CD4-positive, alpha-beta T cell treated with Interleukin-10 for 1 hour (primary cell): ENCODE data around the gene THADA.
"Not testable (repeated sequence)": the region's sequence is repeated elsewhere in the genome, so short reads cannot be mapped to it uniquely, and the experiment has no call there.

Experiments used
- DNase-seq: peaks from one replicate; pipeline ENCODE4 v3.0.0-alpha.2; 2020

THADA gene

DNA sequence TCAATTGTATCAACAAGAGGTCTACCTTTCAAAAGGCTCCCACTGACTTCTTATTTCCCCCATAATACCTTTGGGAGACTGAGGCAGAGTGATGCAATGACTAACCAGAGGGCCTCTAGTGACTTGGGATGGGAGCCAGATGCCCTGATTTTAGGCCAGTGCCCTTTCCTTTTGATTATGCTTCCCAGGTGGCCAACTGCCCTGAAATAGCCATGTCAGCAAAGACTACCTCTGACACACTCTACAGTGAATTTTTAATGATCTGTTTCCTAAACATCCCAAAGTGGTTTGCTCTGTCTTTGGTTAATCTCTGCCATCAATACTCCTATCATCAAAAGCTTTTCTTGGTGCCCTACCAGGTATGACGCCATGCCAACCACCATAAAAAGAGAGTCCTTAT lies 303.5 kb downstream of the THADA start:
- no peak for DNase-seq

DNA sequence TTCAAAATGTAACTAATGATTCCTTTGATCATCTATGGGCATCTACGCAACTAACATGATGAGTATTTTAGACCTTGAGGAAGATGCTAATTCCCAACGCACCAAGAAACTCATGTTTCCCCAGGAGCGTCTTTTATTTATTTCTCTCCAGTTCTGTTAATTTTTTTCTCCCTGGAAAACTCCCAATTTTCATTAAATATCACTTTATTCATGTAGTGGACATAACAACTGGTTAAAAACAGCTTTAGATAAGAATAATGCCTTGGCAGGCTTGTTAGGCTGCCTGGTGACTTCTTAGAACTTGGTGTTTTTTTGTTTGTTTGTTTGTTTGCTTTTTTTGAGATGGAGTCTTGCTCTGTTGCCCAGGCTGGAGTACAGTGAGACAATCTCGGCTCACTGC lies 306.5 kb downstream of the THADA start:
- DNase-seq = no peak

DNA sequence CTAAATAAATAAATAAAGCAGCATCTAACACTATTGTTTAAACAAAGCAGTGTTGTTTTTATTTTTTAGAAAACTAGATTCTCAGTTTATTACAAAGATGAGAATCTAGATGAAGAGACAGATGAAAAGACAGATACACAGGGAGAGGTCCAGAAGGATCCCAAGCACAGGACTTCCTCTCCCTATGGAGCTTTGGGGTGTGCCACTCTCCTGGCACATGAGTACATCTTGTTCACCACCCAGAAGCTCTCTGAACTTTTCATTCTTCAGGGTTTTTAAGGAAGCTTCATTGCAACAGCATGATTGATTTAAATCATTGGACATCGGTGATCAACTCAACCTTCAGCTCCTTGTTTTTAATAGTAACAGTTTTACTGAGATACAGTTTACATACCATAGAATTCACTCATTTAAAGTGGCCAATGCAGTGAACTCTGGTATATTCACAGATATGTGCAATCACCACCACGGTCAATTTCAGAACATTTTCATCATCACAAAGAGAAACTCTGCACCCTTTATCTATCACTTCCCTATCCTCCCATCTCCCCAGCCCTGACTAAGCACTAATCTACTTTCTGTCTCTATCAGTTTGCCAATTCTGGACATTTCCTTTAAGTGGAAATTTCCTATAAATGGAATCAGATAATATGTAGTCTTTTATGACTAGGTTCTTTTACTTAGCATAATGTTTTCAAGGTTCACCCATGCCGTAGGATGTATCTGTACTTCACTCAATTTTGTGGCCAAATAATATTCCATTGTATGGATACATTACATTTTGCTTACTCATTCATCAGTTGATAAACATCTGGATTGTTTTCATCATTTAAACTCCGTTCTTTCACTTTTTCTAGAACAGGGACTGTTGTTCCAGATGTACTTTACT lies 307.2 kb downstream of the THADA start:
- no peak for DNase-seq

DNA sequence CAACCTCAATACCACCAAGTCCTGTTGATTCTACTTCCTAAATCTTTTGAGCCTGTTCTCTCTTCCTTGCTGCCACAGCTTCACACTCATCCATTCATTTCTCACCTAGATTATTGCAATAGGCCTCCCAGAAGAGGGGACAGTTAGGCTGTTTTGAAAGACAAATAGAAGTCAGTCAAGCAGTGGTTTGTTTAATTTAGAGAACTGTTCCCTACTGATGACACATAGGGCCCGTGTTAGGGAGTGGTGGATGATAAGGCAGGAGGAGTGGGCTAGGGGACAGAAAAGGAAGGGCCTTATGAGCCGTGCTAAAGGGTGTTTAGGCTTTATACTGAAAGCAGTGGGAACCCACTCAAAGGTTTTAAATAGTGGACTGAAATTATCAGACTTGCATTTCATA lies 309.9 kb downstream of the THADA start:
- DNase-seq = no peak

DNA sequence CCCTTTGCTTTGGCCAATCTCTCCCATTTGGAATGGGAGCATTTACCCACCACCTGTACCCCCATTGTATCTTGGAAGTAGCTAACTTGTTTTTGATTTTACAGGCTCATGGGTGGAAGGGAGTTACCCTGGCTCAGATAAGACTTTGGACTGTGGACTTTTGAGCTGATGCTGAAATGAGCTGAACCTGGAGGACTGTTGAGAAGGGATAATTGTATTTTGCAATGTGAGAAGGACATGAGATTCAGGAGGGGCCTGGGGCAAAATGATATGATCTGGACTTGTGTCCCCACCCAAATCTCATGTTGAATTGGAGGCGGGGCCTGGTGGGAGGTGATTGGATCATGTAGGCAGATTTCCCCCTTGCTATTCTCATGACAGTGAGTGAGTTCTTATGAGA lies 310.9 kb downstream of the THADA start:
- no peak for DNase-seq

DNA sequence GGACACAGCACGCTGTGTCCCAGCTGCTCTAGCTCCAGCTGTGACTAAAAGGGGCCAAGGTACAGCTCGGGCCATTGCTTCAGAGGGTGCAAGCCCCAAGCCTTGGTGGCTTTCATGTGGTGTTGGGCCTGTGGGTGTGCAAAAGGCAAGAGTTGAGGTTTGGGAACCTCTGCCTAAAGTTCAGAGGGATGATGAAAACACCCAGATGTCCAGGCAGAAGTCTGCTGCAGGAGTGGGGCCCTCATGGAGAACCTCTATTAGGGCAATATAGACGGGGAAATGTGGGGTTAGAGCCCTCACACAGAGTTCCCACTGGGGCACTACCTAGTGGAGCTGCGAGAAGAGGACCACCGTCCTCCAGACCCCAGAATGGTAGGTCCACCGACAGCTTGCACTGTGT lies 311.5 kb downstream of the THADA start:
- not testable (repeated sequence) for DNase-seq

DNA sequence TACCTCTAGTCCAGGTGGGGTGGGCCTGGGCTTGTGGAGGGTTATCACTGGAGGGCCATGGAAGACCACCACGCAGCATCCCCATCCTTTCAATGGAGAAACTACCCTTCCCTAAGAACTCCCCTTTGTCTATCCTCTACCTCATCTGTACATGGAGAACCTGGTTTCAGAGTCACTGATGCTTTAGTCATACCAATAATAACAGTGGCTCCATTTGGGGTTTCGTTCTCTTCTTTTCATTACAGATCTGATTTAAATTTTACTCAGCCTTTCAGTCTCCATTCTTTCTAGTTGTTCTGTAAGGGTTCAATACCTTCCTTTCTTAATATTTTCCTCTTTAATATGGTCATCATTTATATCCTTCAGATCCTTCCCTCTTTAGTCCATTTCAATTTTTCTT lies 314.8 kb downstream of the THADA start:
- DNase-seq = no peak

DNA sequence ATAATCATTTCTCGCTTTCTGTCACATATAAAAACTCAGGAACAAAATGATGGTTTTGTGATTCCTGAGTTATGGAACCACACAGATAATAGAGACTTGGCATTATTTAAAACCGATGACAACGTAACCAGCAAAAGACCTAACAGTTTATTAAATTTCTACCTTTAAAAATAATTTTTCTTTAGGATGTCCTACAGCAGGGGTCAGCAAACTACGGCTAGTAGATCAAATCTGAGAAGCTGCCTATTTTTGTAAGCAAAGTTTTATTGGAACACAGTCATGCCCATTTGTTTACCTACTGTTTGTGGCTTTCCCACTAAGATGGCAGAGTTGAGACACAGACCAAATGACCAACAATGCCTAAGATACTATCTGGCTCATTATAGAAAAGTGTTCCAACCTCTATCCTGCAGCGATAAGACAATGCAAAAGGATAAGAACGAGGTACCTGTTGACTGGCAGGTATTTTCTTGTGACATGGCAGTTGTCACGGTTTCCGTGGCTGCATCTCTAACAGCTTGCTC lies 316.5 kb downstream of the THADA start:
- DNase-seq = no peak

DNA sequence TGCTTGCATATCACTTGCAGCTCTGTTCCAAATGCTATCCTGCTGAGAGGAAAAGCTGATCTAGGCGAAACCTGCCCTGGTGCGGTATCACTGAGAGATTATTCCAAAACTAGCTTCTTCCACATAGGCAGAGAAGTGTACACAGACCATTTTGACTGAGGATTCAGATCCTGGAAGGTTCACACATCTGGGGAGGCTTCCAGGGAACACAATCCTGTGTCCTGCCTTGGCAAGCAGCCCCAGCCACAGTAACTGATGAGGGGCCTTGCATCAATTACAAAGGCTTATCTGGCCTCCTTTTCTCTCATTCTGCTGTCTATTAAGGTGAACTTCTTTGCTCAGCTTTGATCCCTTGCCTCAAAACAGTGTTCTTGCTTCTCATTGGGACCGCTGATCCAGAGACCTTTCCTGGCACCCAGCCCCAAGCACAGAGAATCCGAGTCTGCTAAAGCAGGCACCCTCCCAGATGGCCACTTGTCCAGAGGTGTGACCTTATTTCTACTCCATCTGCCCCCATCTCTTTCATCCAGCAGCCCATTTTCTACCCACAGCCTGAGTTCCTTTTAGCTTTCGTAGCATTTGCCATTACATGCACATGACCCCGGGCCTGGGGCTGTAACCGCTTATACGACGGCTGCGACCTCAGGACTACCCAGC lies 317.1 kb downstream of the THADA start:
- no peak for DNase-seq

DNA sequence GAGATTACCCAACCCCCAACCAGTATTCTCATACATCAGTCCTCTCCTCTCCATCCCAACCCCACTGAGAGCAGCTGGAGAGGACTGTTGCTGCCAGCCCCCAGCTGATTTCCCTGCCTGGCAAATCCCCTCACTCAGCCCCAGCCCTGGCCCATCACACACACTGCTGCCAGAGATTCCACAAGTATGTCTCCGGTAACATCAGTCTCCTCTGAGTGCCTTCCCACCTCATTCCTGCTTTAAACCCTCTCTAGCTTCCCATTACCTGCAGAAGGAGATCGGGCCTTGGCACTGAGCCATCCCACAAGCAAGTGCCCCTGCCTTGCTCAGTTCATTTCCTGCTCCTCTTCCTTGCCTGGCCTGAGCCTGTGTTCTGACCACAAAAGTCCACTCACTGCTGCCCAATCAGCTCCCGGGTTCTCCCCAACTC lies 318.9 kb downstream of the THADA start:
- DNase-seq = no peak

DNA sequence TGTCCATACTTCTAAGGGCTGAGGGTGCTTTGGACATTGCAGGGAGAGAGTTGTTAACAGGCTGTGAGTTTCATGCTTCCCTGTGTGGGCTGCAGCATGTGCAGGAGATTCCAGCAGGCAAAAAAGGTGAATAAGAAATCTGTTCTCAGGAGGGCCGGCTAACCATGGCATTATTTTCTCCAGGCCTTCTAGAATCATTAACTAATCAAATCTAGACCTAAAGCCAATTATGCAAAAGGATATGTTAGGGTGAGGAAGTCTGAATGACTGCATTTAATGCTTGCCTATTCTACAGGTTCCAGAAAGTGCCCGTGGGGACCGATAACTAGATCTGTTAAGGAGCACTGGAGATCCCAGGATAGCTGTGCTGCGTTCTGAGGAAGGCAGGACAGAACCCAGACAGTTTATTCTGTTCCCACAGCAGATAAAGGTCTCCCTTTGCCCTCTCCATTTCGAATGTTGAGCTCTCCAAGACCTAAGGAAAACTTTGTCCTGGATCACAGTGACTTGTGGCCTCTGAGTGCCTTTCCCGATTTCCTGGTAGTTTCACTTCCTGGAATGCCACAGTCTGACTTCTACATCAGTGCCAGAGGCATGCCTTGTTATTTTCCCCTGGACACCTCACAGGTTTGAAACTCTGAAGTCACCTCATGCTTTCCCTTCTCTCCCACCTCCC lies 319.4 kb downstream of the THADA start:
- DNase-seq = no peak

DNA sequence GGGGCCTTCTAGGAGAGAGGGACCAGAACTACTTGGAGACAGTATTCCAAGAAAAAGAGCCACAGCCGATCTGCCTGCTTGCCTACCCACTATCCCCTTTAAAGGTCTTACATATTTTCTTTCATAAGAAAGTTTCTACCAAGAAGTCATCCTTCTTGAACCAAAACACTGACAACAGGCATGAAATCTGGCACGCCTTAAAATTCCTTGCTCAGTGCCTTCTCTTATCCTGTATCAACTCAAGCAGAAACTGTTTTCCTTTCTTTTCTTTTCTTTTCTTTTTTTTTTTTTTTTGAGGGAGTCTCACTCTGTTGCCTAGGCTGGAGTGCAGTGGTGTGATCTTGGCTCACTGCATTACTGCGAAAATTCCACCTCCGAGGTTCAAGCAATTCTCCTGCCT lies 321.1 kb downstream of the THADA start:
- DNase-seq = no peak

DNA sequence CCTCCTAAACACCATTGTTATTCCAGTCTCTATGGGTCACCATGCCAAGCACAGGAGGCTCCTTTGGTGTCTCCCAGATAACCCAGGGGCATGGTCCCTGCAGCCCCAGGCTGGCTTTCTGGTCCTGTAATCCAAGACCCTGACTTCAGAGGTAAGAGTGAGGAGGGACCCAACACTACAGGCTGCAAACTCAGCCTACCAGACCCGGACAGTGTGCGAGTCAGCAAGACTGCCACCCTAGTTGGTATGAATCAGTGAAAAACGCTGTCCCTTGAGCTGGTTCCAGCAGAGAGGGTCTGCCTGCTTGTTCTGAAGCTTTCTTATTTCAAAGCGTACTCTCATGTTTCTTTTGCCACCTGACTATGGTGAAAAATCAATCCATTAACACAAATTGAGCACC lies 321.8 kb downstream of the THADA start:
- DNase-seq = no peak

DNA sequence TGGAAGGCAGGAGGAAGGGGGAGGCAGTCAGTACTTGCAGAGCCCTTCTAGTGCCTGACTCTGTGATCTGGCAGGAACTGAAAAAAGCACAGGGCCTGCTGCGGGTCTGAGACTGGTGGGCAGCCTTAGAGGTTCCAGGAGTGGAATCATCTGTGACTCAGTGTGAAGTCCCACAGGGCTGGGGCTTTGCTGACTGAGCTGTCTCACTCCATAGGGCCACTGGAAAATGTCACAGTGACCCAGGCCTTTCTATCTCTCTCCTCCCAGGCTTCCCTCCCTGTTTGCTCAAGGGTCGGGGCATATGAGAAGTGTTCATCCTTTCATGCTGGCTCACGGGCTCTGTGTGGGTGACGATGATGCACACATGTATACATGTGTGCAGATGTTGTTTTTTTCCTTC lies 322.3 kb downstream of the THADA start:
- no peak for DNase-seq

DNA sequence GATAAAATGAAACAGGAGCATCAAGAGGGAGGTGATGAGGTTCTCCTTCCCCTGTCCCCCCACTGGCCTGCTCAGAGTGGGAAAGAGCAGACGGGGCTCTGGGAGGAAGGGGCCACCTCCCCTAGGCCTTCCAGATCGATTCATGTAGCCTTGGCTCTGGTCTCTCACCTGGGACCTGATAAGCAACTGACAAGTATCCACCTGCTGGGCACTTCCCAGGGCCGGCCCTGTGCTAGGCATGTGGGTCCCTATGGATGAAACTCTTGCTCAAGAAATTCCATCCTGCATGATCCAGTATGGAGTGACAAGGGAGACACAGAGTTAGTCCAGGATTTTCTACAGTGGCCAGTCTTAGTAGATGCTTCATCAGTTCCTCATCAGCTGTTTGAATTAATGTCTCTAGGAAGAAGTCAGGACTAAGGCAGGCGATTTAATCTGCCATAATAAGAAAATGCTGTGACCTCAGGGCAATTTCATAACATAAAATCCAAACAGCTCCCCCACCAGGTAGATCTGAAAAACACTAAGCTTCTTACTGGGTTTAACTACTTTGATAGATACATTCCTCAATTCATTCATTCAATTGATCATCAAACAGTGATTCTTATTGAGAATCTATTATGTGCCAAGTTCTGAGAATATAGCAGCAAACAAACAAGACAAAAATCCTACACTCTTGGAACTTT lies 324.8 kb downstream of the THADA start:
- DNase-seq = peak; percentile 6

DNA sequence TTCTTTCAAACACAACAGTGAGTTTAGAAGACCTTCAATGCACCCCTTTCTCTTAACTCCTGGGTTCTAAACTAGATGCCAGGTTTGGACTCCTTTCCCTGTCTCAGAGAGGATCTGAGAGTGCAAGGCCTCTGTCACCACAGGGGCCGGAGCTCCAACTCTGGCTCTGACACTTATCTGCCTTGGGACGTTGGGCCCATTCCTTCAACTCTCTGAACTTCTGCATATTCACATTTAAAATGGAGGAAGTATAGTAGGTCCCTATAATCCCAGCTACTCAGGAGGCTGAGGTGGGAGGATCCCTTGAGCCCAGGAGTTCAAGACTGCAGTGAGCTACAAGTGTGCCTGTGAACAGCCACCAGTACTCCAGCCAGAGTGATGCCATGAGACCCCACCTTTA lies 325.4 kb downstream of the THADA start:
- DNase-seq = no peak

DNA sequence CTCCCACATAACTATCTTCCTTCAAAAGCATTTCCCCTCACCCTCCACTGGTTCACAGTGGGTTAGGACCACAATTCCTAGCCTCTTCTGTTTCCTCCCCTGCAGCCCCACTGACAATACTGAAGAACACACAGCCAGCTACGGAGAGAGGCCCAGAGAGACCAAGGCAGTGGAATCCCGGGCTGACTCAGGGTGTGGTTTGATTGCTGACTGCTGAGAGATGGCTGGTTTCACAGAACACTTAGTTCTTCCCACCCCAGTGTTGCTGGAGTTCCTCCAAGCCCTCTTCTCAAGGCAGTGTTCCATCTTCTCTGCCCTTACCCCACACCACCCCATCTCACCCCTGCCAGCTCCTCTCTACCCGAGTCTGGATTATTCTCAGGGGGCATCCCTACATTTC lies 326.1 kb downstream of the THADA start:
- no peak for DNase-seq

DNA sequence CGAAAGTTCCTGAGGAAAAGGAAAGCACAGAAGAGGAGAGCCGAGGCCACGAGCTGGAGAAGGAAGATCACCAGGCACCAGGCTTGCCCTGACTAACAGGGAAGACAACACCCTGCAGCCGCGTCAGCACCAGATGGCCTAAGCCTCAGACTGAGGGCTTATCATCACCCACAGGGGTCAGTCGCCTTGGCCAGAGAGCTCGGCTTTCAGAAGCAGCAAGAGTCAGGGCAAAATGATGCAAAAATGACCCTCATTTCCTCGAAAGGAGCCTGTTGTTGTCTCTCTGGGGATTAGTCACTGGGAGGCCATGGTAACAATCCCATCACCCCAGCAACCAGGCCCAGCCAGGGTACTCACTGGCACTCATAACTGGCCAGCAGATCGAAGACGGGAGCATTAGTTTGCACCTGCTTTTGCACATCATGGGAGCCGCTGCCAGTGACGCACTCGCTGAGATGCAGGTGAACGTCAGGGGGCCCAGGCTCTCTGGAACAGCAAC lies 326.7 kb downstream of the THADA start:
- no peak for DNase-seq

DNA sequence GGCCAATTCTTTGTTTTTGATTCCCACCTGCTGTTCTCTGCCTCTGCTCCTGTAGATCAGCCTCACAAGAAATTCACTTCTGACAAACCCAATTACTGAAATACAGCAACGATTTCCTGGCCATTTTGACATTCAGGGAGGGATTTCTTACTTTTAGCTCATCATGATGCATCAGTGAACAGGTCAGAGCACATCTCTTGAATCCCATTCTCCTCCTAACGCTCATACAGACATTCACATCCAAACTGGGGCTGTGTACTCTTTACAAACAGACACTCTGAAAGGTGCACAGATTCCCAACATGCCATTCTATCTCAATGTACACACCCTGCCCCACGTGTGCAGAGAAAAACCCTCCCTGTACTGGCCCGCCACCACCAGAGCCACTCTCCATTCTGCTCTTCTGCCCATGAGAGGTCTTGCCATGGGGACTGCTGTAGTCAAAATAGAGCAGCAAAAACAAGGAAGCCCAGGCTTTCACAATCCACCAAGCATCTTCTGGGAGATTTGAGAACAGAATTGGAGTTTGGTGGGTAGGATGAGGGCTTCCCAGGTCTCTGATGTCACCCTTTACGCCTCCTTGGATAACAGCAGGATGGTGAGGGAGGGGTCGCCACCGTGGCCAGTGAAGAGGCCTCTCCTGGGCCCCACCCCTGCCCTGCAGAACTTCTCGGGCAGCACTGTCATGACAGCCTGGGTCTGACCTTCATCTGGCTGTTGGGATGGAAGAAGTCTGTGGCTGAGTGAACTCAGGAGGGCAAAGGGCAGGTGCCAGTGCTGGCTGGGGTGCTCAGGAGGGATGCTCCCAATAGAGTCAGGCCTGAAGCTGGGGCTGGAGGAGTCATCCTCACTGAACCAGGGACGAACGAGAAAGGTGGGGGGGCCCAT lies 327.5 kb downstream of the THADA start:
- DNase-seq = no peak

DNA sequence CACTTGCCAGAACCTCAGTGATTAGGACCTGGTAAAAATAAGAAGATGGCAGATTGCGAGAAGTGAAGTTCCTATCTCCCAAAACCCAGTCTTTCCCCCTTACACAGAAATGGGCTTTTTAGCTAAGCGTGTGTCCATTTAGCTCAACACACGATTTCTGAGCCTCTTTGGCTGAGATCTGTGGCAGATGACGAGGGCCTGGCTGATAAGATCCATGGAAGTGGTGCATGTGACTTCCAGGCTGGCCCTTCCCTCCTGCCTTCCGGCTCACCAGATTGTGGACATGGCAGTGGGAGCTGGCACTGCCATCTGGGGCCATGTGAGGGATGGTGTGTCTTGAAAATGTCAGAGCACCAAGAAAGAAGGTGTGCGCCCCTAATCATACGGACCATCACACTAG lies 328.5 kb downstream of the THADA start:
- DNase-seq = no peak

DNA sequence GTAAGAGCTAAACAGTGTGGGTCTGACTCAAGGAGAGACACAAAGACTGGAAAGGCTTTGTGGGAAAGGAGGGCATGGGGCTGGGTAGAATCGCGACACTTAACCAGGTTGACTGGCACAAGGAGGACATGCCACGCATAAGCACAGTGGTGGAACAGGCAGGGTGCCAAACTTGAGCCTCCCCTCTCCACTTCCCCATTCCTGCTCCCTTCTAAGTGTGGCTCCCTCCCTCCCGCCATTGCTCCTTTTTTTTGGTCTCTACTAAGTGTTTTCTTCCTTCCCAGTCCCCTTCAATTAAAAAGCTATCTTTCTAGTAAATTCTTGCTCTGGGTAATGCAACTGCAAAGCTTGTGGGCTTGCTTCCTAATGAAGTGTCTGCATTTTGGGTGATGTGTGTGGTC lies 329.1 kb downstream of the THADA start:
- no peak for DNase-seq

DNA sequence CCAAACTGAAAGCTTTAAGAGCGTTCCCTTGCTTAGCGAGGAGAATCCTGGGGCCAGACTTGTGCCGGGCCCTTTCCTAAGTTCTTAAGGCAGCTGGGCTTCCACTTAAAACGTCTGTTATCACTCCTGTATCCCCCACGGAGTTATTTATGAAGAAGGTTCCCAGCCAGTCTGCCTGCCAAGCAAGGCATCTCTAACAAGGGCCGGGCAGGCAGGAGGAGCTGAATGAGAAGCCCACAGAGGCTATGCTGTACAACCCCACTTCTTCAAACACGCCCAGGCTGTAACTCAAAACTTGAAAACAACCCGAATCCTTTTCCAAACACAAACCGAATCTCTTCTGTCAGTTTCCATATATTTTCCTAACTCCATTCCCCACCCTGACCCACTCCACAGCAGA lies 330.4 kb downstream of the THADA start:
- DNase-seq = no peak
